KBM-7 (cell line): Measurements from ENCODE around the gene IFI16.
"Not testable (repeated sequence)": the region's sequence is repeated elsewhere in the genome, so short reads cannot be mapped to it uniquely, and the experiment has no call there.

Experiments
- DNase-seq: peaks from one replicate; pipeline ENCODE4 v3.0.0-alpha.2; 2015
- in situ Hi-C: fragments of 300-500 bp; cut with MboI; formaldehyde crosslinking; loops from 2 replicates; pipeline ENCODE4 v1.14.3; 2020; ENCODE audit warnings: low sequenced_read_pairs, low pct_unique_long_range_greater_than_20kb, mixed read lengths

Gene IFI16

GRCh38 chr1:159088050-159088449 lies 78.3 kb downstream of the IFI16 start:
- in situ Hi-C loops: no loop called here
- DNase-seq: peak; percentile 51

GRCh38 chr1:159088546-159089183 lies 79.0 kb downstream of the IFI16 start:
- in situ Hi-C loops: no loop called here
- no peak for DNase-seq

- in situ Hi-C loops: no loop called here
- DNase-seq: peak; percentile 28
These were observed 79.6 kb downstream of the IFI16 start for GRCh38 chr1:159089184-159089791.

- in situ Hi-C loops: no loop called here
- no peak for DNase-seq
These were observed 80.8 kb downstream of the IFI16 start for GRCh38 chr1:159090286-159091179.

GRCh38 chr1:159091180-159091560 lies 81.5 kb downstream of the IFI16 start:
- DNase-seq: no peak
- in situ Hi-C loops: no loop called here

- in situ Hi-C loops: no loop called here
- DNase-seq: peak; percentile 6
These were observed 81.9 kb downstream of the IFI16 start for GRCh38 chr1:159091607-159092031.

GRCh38 chr1:159092036-159092760 lies 82.5 kb downstream of the IFI16 start:
- no peak for DNase-seq
- in situ Hi-C loops: no loop called here

- in situ Hi-C loops: no loop called here
- DNase-seq: no peak
These were observed 88.9 kb downstream of the IFI16 start for GRCh38 chr1:159098596-159098995.

- DNase-seq: no peak
- in situ Hi-C loops: no loop called here
These were observed 90.9 kb downstream of the IFI16 start for GRCh38 chr1:159100589-159100988.

- DNase-seq, in situ Hi-C loops: not testable (repeated sequence)
These were observed 93.3 kb downstream of the IFI16 start for GRCh38 chr1:159103021-159103420.
